CD4-positive, alpha-beta T cell (primary cell): Measurements from ENCODE around the gene TMUB1. TPM values are rescaled to one million over a fixed set of nuclear protein-coding genes. Genes with fewer than 3 reads are reported as not detected.
A peak's percentile ranks its signal among the peaks of the same experiment; 100 is the strongest.

Experiments used
- ATAC-seq: fragments of 200-7000 bp; cut with Tn5 transposase; one replicate; pipeline ENCODE4 v1.10.0; 2022; ENCODE audit warnings: mild to moderate bottlenecking; ENCODE audit not compliant: poor library complexity
- CTCF ChIA-PET: fragments of 350-600 bp; sonication (Branson Sonifier 250); formaldehyde crosslinking; loops from one replicate; lab custom pipeline; 2021; ENCODE audit warnings: antibody characterized with exemption, inconsistent platforms; lab: Charles Lee
- POLR2A ChIA-PET: fragments of 350-600 bp; sonication (Branson Sonifier 250); formaldehyde crosslinking; loops from one replicate; lab custom pipeline; 2021; ENCODE audit warnings: antibody characterized with exemption, inconsistent platforms; lab: Charles Lee
- DNase-seq, 14 experiments: peaks; one replicate each; pipeline ENCODE4 v3.0.0-alpha.2; 2013 to 2020; ENCODE audit warnings: mixed read lengths in 2 of 14
- H3K27ac ChIP-seq, 2 donors: one replicate each; pipeline versions ENCODE4 v1.5.1 to v1.7.0; 2013; ENCODE audit warnings: low read length in 2 of 2, low read depth in 1 of 2, mild to moderate bottlenecking in 1 of 2
- H3K27me3 ChIP-seq, 2 experiments: 1 replicate in 1 of 2; 2 replicates in 1 of 2; pipeline versions ENCODE4 v1.6.1 to v1.7.0; 2013; ENCODE audit warnings: low read length in 2 of 2, control low read depth in 1 of 2, mild to moderate bottlenecking in 1 of 2, moderate library complexity in 1 of 2; ENCODE audit not compliant: insufficient read depth in 2 of 2, control insufficient read depth in 1 of 2
- H3K36me3 ChIP-seq: one replicate; pipeline ENCODE4 v1.6.1; 2013; ENCODE audit warnings: low read length, control low read depth; ENCODE audit not compliant: insufficient read depth
- H3K4me1 ChIP-seq: one replicate; pipeline ENCODE4 v1.6.1; 2013; ENCODE audit warnings: low read length, control low read depth; ENCODE audit not compliant: insufficient read depth
- H3K4me3 ChIP-seq: one replicate; pipeline ENCODE4 v1.5.1; 2013; ENCODE audit warnings: mild to moderate bottlenecking, low read length, moderate library complexity
- H3K9me3 ChIP-seq, 2 experiments: 1 replicate in 1 of 2; 2 replicates in 1 of 2; pipeline versions ENCODE4 v1.6.1 to v1.7.0; 2013; ENCODE audit warnings: low read length in 2 of 2, mild to moderate bottlenecking in 2 of 2, control low read depth in 1 of 2, moderate library complexity in 1 of 2; ENCODE audit not compliant: control insufficient read depth in 1 of 2, insufficient read depth in 1 of 2
- H3K27ac Mint-ChIP-seq: one replicate; pipeline ENCODE4 v1.8.0; 2020; ENCODE audit warnings: mixed read lengths
- H3K27me3 Mint-ChIP-seq: one replicate; pipeline ENCODE4 v1.8.0; 2021; ENCODE audit warnings: mixed read lengths
- H3K36me3 Mint-ChIP-seq: one replicate; pipeline ENCODE4 v1.8.0; 2021; ENCODE audit warnings: low read depth, mixed read lengths
- H3K4me1 Mint-ChIP-seq: one replicate; pipeline ENCODE4 v1.8.0; 2021; ENCODE audit warnings: low read depth, mixed read lengths
- H3K4me3 Mint-ChIP-seq: one replicate; pipeline ENCODE4 v1.8.0; 2020; ENCODE audit warnings: mild to moderate bottlenecking, mixed read lengths
- H3K9me3 Mint-ChIP-seq: one replicate; pipeline ENCODE4 v1.8.0; 2020; ENCODE audit warnings: mixed read lengths
- intact Hi-C, 2 experiments: fragments of 100-400 bp; cut with DNase I in 1 of 2; cut with micrococcal nuclease in 1 of 2; formaldehyde crosslinking; loops; one replicate each; pipeline versions ENCODE4 v1.15.1 to v1.9.0; 2023 to 2025; cut with DNase I, micrococcal nuclease
- total RNA-seq, 174 experiments: library from RNA in 2 of 174; stranded (reverse) in 2 of 174; gene quantifications; one replicate each; pipeline ENCODE4 v1.2.3 and lab custom pipeline; 2021 to 2026
- TF ChIP-seq, protein P1 (sequence below): fragments of 200-600 bp; IDR thresholded peaks from one replicate; pipeline ENCODE4 v1.8.0; 2022; ENCODE audit warnings: antibody characterized with exemption, mild to moderate bottlenecking

Gene TMUB1
- total RNA-seq, 2 experiments from 2014 or later = 44.5 to 46.6 TPM

DNA sequence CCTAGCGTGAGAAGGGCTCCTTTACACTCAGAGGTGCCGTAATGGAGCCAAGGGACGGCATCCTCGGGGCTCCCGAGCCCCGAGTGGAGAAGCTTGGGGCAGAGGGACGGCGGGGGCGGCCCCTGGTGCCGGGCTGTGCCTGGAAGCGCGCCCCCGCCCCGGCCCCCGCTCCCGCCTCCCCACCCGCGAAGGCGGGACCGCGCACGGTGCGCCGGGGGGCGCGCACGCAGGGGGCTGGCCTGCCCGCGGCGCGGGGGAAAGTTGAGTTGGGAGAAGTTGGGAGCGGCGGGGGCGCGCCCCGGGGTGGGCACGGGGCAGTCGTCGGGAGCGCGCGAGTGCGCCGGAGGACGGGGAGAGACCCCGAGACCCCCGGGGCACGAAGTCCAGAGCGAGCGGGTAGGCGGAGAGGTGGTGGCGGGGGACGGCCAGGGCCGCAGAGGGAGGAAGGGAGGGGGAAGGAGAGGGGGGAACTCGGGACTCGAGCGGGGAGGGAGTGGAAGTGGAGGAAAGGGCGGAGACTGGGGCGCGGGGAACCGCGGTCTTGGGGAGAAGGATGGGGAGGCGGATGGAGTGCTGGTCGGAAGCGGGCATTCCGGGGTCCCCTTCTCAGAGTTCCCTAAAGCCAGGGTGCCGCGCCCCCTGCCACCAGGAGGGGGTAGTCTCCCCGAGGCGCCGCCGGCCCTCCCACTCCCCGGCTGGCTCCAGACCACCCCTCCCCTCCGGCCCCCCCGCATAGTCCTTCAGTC lies 23.8 kb downstream of the TMUB1 start, which contains the start of gene SLC4A2:
Gene SLC4A2 (plus strand): TSS at position 223 of the 746 bp plus-strand sequence. CDS start 2,399 bp downstream, outside the sequence.
- H3K27ac ChIP-seq = peak within 1 kb of the TSS; percentile 69 to 71
- H3K36me3 Mint-ChIP-seq = peaks cover 14% of the 10 kb centered on the region
- H3K4me3 Mint-ChIP-seq = peak within 1 kb of the TSS; percentile 96
- TF ChIP-seq, protein P1, sequence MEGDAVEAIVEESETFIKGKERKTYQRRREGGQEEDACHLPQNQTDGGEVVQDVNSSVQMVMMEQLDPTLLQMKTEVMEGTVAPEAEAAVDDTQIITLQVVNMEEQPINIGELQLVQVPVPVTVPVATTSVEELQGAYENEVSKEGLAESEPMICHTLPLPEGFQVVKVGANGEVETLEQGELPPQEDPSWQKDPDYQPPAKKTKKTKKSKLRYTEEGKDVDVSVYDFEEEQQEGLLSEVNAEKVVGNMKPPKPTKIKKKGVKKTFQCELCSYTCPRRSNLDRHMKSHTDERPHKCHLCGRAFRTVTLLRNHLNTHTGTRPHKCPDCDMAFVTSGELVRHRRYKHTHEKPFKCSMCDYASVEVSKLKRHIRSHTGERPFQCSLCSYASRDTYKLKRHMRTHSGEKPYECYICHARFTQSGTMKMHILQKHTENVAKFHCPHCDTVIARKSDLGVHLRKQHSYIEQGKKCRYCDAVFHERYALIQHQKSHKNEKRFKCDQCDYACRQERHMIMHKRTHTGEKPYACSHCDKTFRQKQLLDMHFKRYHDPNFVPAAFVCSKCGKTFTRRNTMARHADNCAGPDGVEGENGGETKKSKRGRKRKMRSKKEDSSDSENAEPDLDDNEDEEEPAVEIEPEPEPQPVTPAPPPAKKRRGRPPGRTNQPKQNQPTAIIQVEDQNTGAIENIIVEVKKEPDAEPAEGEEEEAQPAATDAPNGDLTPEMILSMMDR = peak; percentile 58
- H3K4me1 ChIP-seq = peaks cover 46% of the 10 kb centered on the region
- no peak for ATAC-seq
- no peaks in the 10 kb centered on the region for H3K9me3 ChIP-seq
- H3K27me3 ChIP-seq = no peaks in the 10 kb centered on the region
- no peaks in the 10 kb centered on the region for H3K9me3 Mint-ChIP-seq
- H3K4me1 Mint-ChIP-seq = peaks cover 41% of the 10 kb centered on the region
- peak; percentile 40 to 85 (median 71) for DNase-seq
- H3K4me3 ChIP-seq = peak within 1 kb of the TSS; percentile 89
- H3K27ac Mint-ChIP-seq = peak within 1 kb of the TSS; percentile 91
- H3K36me3 ChIP-seq = peaks cover 12% of the 10 kb centered on the region
- ChIA-PET POLR2A (interaction anchor here (0.8 to 2.8 kb wide), 6 partner anchors 8 to 45 kb away, joined by 3 to 17 read pairs (median 4); partner anchors contain the start of genes ABCB8, FASTK and TMUB1), CTCF (interaction anchor here (1.0 to 2.0 kb wide), 5 partner anchors 17 to 64 kb away, joined by 3 to 11 read pairs (median 7); partner anchors contain the start of genes ABCB8 and TMUB1)
- no peaks in the 10 kb centered on the region for H3K27me3 Mint-ChIP-seq
- intact Hi-C loops = loop anchor here (1.0 to 10.0 kb wide), 6 partner anchors 21 to 1345 kb away; partner anchors contain the start of genes ABCB8 (in 1 of the 2), CHPF2 (in 1 of the 2), FASTK (in 1 of the 2) and ZNF467 (in 1 of the 2)

DNA sequence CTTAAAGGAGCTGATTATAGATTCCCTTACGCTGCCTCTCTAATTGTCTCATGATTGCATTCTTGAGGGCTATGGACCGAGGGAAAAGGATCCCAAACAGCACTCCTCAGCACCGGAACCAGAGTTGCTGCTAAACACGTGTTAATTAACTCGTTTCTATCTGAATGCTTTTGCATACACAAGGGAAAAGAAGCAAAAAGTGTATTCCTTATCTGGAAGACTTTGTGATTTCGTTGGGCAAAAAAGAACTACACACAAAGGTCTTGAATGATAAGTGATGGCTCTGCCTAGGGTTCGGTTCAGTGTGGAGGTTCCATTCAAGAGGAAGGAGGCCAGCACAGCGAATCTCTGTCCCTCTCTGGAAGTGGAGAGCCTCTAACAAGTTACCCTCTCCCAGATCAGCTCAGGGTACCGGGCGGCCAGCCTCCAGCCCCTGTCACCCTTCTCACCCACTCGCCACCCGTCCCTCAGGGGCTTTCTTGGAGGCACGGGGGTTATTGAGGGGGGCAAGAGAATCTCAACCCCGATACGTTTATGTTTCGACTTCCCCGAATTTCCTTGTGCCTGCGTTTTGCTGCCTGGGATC lies 24.4 kb downstream of the TMUB1 start:
- DNase-seq (peak in 2 of 14 experiments; percentile 17 to 45), ATAC-seq (no peak)
- peaks cover 11% of the 10 kb centered on the region for H3K36me3 Mint-ChIP-seq
- Histone ChIP-seq H3K27ac (peak overlapping the region; percentile 69 to 71), H3K4me3 (peak overlapping the region; percentile 89), H3K4me1 (peaks cover 46% of the 10 kb centered on the region), H3K36me3 (peaks cover 7% of the 10 kb centered on the region), H3K27me3 (no peaks in the 10 kb centered on the region), H3K9me3 (no peaks in the 10 kb centered on the region)
- TF ChIP-seq, protein P1 = no peak
- CTCF ChIA-PET = interaction anchor here (0.8 to 2.0 kb wide), 6 partner anchors 25 to 65 kb away, joined by 3 to 8 read pairs (median 6); partner anchors contain the start of genes ABCB8 and TMUB1
- POLR2A ChIA-PET = interaction anchor here (0.7 to 2.8 kb wide), 10 partner anchors 8 to 283 kb away, joined by 3 to 17 read pairs (median 4); partner anchors contain the start of genes ABCB8, FASTK, NUB1 and TMUB1
- H3K27me3 Mint-ChIP-seq = no peaks in the 10 kb centered on the region
- H3K4me3 Mint-ChIP-seq = peak overlapping the region; percentile 96
- peak overlapping the region; percentile 91 for H3K27ac Mint-ChIP-seq
- H3K9me3 Mint-ChIP-seq = no peaks in the 10 kb centered on the region
- intact Hi-C loops = loop anchor here (1.0 to 10.0 kb wide), 7 partner anchors 21 to 1344 kb away; partner anchors contain the start of genes TMUB1 (in 2 of the 2), ABCB8 (in 1 of the 2), CHPF2 (in 1 of the 2) and FASTK (in 1 of the 2)
- H3K4me1 Mint-ChIP-seq = peaks cover 42% of the 10 kb centered on the region
